A549 treated with ZK216348 at 1 μM for 4 hours (cell line): ENCODE measurements around the gene CANX. TPM values are rescaled to one million over a fixed set of nuclear protein-coding genes. Genes with fewer than 3 reads are reported as not detected.

ENCODE experiments used
- total RNA-seq: library from RNA; stranded (reverse); fragments of 200-300 nt; extraction: Qiagen RNA extraction; gene quantifications from 5 replicates; pipeline ENCODE4 v1.2.3, GENCODE V29; 2022; ENCODE audit warnings: low read depth

CANX gene, protein sequence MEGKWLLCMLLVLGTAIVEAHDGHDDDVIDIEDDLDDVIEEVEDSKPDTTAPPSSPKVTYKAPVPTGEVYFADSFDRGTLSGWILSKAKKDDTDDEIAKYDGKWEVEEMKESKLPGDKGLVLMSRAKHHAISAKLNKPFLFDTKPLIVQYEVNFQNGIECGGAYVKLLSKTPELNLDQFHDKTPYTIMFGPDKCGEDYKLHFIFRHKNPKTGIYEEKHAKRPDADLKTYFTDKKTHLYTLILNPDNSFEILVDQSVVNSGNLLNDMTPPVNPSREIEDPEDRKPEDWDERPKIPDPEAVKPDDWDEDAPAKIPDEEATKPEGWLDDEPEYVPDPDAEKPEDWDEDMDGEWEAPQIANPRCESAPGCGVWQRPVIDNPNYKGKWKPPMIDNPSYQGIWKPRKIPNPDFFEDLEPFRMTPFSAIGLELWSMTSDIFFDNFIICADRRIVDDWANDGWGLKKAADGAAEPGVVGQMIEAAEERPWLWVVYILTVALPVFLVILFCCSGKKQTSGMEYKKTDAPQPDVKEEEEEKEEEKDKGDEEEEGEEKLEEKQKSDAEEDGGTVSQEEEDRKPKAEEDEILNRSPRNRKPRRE
- total RNA-seq, result 334 to 419 TPM (median 391 TPM) in 5 replicates

DNA sequence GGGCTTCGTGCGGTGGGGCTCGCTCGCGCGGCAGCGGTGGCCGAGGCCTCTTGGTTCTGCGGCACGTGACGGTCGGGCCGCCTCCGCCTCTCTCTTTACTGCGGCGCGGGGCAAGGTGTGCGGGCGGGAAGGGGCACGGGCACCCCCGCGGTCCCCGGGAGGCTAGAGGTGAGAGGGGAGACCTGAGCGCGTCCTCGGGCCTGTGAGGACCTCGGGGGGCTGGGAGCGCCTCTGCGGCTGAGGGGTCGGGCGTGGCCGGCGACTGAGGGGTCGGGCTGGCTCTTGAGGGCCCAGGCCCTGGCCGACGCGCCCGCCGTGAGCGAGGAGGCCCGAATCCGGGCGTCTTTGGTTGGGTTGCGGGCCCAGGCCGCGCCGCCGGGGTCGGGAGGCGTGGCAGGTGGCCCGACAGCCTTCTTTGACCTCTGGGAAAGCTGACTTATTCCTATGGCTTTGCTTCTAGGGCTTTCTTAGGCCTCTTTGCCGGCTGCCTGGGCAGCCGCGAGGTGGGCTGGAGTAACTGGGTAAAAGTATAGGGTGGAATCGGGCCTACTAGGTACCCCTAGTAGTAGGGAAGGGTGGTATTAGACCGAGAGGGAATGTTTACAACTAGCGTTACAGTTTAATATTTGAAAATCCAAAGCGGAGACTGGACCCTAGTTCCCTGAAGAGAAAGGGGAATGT lies at the start of gene CANX:
Gene CANX, plus strand, starts transcription at position 33 of the 681 bp plus-strand sequence. CDS start 6,715 bp downstream, outside the sequence.

DNA sequence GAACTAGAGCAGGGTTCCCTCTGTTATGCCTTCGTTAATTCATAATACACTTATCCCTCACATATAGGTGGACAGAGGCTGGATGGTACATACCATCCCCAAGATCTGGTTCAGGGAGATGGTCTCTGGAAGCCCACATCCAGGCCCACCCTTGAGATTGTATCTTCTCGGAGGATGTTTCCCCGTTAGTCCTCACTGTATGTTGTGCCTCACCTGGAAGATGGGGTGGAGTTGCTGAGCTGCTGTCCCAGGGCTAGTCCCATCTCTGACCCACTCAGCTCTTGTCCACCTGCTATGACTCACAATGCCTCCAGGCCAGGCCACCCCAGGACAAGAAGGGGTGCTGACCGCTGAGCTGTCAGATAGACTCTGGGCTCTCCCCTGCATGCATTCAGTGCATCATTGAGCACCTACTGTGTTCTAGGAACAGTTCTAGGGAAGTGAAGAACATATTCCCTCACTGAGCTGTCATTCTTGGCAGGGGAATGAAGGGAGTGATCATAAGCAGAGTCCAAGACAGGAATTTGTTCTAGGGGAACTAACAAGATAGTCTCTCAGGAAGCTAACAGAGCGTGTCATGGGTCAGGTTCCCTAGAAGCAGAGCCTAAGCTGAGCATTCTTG lies 17.9 kb upstream of the CANX start, which contains the start of gene CBY3:
Gene CBY3, minus strand, starts transcription at position 255 of the 622 bp plus-strand sequence. Its CDS starts 116 bp downstream, at position 139.

DNA sequence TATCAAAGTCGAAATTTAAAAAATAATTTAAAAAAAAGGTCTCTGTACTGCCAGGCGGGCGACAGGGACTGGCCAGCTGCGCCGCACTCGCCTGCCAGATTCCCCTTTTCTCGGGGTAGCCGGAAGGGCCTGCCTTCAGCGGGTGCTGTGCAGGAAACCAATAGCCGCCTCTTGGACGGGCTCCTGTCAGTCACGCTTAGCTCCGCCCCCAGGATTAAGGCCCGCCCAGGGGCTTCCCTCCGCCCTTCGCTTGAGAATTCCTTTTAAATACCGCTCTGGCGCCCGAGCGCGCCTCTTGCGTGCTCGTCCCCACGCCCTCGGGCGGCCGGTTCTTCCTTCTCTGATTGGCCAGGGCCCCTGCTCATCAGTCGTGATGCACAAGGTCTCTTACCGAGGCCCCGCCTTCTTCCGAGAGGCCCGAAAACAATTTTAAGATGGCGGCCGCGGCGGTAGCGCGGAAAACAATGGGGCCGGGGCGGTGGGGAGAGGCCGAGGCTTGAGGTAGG lies 33.7 kb downstream of the CANX start, which contains the start of gene MAML1:
Gene MAML1, plus strand, starts transcription at position 411 of the 506 bp plus-strand sequence. CDS start 291 bp downstream, outside the sequence.

Other genes with a start within 250 kb of the CANX start
- 28.6 to 34.3 TPM (median 31.0 TPM) in 5 replicates for gene RUFY1, start 148.4 kb upstream of the CANX start, total RNA-seq
- gene HNRNPH1, start 75.3 kb upstream of the CANX start, total RNA-seq, result 492 to 619 TPM (median 511 TPM) in 5 replicates
- gene CBY3, start 17.9 kb upstream of the CANX start, total RNA-seq, result not detected in 5 replicates
- gene MAML1, start 33.9 kb downstream of the CANX start, total RNA-seq, result 15.0 to 24.8 TPM (median 19.3 TPM) in 5 replicates
- gene LTC4S, start 95.0 kb downstream of the CANX start, total RNA-seq, result 0.63 TPM in 1 of 5 replicates, not detected in the others
- 183 to 244 TPM (median 236 TPM) in 5 replicates for gene MGAT4B, start 107.9 kb downstream of the CANX start, total RNA-seq
- 928 to 1,201 TPM (median 1,000 TPM) in 5 replicates for gene SQSTM1, start 121.9 kb downstream of the CANX start, total RNA-seq
- 13.0 to 24.5 TPM (median 20.8 TPM) in 5 replicates for gene MRNIP, start 159.8 kb downstream of the CANX start, total RNA-seq
- 45.7 to 69.3 TPM (median 66.3 TPM) in 5 replicates for gene TBC1D9B, start 208.9 kb downstream of the CANX start, total RNA-seq